Mesendoderm (in vitro differentiated cells): ENCODE measurements around the gene HSPB7.

Source experiments
- DNase-seq: peaks from one replicate; pipeline ENCODE4 v3.0.0; 2013
- H2AK5ac ChIP-seq: 2 replicates; pipeline ENCODE4 v1.6.1; 2013; ENCODE audit warnings: low read length, inconsistent platforms
- H2BK120ac ChIP-seq: 2 replicates; pipeline ENCODE4 v1.6.1; 2013; ENCODE audit warnings: low read depth, mild to moderate bottlenecking, low read length, moderate library complexity, mixed read lengths
- H2BK15ac ChIP-seq: replicated peaks from 2 replicates; pipeline ENCODE4 v1.6.1; 2013; ENCODE audit warnings: low read depth, mild to moderate bottlenecking, moderate library complexity
- H2BK5ac ChIP-seq: 2 replicates; pipeline ENCODE4 v1.6.1; 2013; ENCODE audit warnings: low read length, inconsistent platforms
- H3K18ac ChIP-seq: 2 replicates; pipeline ENCODE4 v1.6.1; 2013; ENCODE audit warnings: mild to moderate bottlenecking, low read length, mixed read lengths
- H3K23ac ChIP-seq: one replicate; pipeline ENCODE4 v1.6.1; 2013; ENCODE audit warnings: low read length
- H3K27ac ChIP-seq: 2 replicates; pipeline ENCODE4 v1.5.1; 2013; ENCODE audit warnings: low read depth, mild to moderate bottlenecking, inconsistent platforms, low read length, moderate library complexity
- H3K27me3 ChIP-seq: 2 replicates; pipeline ENCODE4 v1.6.1; 2013; ENCODE audit warnings: low read length, control low read depth, mild to moderate bottlenecking, inconsistent platforms; ENCODE audit not compliant: insufficient read depth, poor library complexity
- H3K36me3 ChIP-seq: 2 replicates; pipeline ENCODE4 v1.6.1; 2013; ENCODE audit warnings: low read length, inconsistent platforms; ENCODE audit not compliant: control insufficient read depth, insufficient read depth
- H3K4ac ChIP-seq: one replicate; pipeline ENCODE4 v1.6.1; 2013; ENCODE audit warnings: low read depth, mild to moderate bottlenecking, low read length, moderate library complexity
- H3K4me1 ChIP-seq: 2 replicates; pipeline ENCODE4 v1.6.1; 2013; ENCODE audit warnings: low read depth, low read length, inconsistent platforms; ENCODE audit not compliant: control insufficient read depth
- H3K4me2 ChIP-seq: 2 replicates; pipeline ENCODE4 v1.6.1; 2013; ENCODE audit warnings: low read length
- H3K4me3 ChIP-seq: 2 replicates; pipeline ENCODE4 v1.5.1; 2013; ENCODE audit warnings: mild to moderate bottlenecking, low read length
- H3K56ac ChIP-seq: one replicate; pipeline ENCODE4 v1.6.1; 2013; ENCODE audit warnings: low read length
- H3K79me1 ChIP-seq: 2 replicates; pipeline ENCODE4 v1.6.1; 2013; ENCODE audit warnings: low read length, inconsistent platforms
- H3K79me2 ChIP-seq: 2 replicates; pipeline ENCODE4 v1.6.1; 2013; ENCODE audit warnings: mild to moderate bottlenecking, low read length; ENCODE audit not compliant: control insufficient read depth, insufficient read depth
- H3K9ac ChIP-seq: 2 replicates; pipeline ENCODE4 v1.6.1; 2013; ENCODE audit warnings: low read length, inconsistent platforms
- H4K5ac ChIP-seq: one replicate; pipeline ENCODE4 v1.6.1; 2013; ENCODE audit warnings: low read length
- H4K8ac ChIP-seq: one replicate; pipeline ENCODE4 v1.6.1; 2013; ENCODE audit warnings: low read depth, mild to moderate bottlenecking, control low read depth, low read length, moderate library complexity
- WGBS: extraction: QIAGEN DNeasy Blood & Tissue Kit; methylation state at CpG from one replicate; pipeline ENCODE4 v1.1.7; 2013; ENCODE audit warnings: low lambda C conversion rate, missing lambda C conversion rate; ENCODE audit not compliant: insufficient coverage; ENCODE audit errors: extremely low coverage; 5-methylcytosine and 5-hydroxymethylcytosine counted together

The HSPB7 gene

GRCh38 chr1:16015491-16015890 lies 2.4 kb downstream of the HSPB7 start:
- Histone ChIP-seq H3K56ac (peak overlapping the region; percentile 6), H2BK120ac (no peak overlapping the region), H2AK5ac (no peak overlapping the region), H3K4me1 (peaks cover 6% of the 10 kb centered on the region), H3K4me2 (no peak overlapping the region), H2BK5ac (no peak overlapping the region), H2BK15ac (no peak overlapping the region), H3K79me2 (no peaks in the 10 kb centered on the region), H3K27me3 (no peaks in the 10 kb centered on the region), H3K36me3 (no peaks in the 10 kb centered on the region), H4K5ac (no peak overlapping the region), H3K4me3 (no peak overlapping the region), H3K4ac (no peak overlapping the region), H3K9ac (no peak overlapping the region), H3K23ac (no peak overlapping the region), H3K79me1 (no peaks in the 10 kb centered on the region), H3K27ac (no peak overlapping the region), H4K8ac (no peak overlapping the region), H3K18ac (no peak overlapping the region)
- DNase-seq, result no peak
- WGBS, result no CpG with 5 or more reads among the region's 25 CpGs

- Histone ChIP-seq H3K27me3 (no peaks in the 10 kb centered on the region), H3K23ac (no peak overlapping the region), H3K4me2 (no peak overlapping the region), H2BK5ac (no peak overlapping the region), H4K8ac (no peak overlapping the region), H3K27ac (no peak overlapping the region), H3K4ac (no peak overlapping the region), H3K79me1 (no peaks in the 10 kb centered on the region), H3K18ac (no peak overlapping the region), H2AK5ac (peak overlapping the region; percentile 20), H2BK120ac (no peak overlapping the region), H3K56ac (peak overlapping the region; percentile 32), H2BK15ac (no peak overlapping the region), H3K9ac (no peak overlapping the region), H3K36me3 (no peaks in the 10 kb centered on the region), H3K79me2 (no peaks in the 10 kb centered on the region), H3K4me3 (no peak overlapping the region), H4K5ac (no peak overlapping the region), H3K4me1 (peaks cover 6% of the 10 kb centered on the region)
- no CpG with 5 or more reads among the region's 17 CpGs for WGBS
- no peak for DNase-seq
Measured at GRCh38 chr1:16014509-16015482, 3.0 kb downstream of the HSPB7 start.

- Histone ChIP-seq H3K4me2 (no peak overlapping the region), H4K8ac (no peak overlapping the region), H3K27me3 (no peaks in the 10 kb centered on the region), H3K18ac (no peak overlapping the region), H2BK120ac (no peak overlapping the region), H3K4ac (no peak overlapping the region), H3K4me3 (no peak overlapping the region), H4K5ac (no peak overlapping the region), H2BK15ac (no peak overlapping the region), H3K56ac (peak overlapping the region; percentile 75), H3K79me2 (no peaks in the 10 kb centered on the region), H3K79me1 (no peaks in the 10 kb centered on the region), H2BK5ac (no peak overlapping the region), H2AK5ac (no peak overlapping the region), H3K9ac (peak overlapping the region; percentile 47), H3K36me3 (no peaks in the 10 kb centered on the region), H3K27ac (no peak overlapping the region), H3K4me1 (peaks cover 6% of the 10 kb centered on the region), H3K23ac (no peak overlapping the region)
- DNase-seq, result no peak
- WGBS, result no CpG with 5 or more reads among the region's 4 CpGs
Measured at GRCh38 chr1:16013908-16014258, 4.0 kb downstream of the HSPB7 start.

GRCh38 chr1:16013220-16013907 lies 4.5 kb downstream of the HSPB7 start:
- peak overlapping the region; percentile 51 for H3K4me2 ChIP-seq
- H3K79me2 ChIP-seq, result no peaks in the 10 kb centered on the region
- H3K27me3 ChIP-seq, result no peaks in the 10 kb centered on the region
- H2BK5ac ChIP-seq, result no peak overlapping the region
- no peak overlapping the region for H3K23ac ChIP-seq
- H3K79me1 ChIP-seq, result no peaks in the 10 kb centered on the region
- no peak overlapping the region for H2AK5ac ChIP-seq
- peak overlapping the region; percentile 70 for H3K9ac ChIP-seq
- no peak overlapping the region for H4K8ac ChIP-seq
- WGBS, result no CpG with 5 or more reads among the region's 28 CpGs
- H2BK120ac ChIP-seq, result no peak overlapping the region
- no peaks in the 10 kb centered on the region for H3K36me3 ChIP-seq
- no peak overlapping the region for H4K5ac ChIP-seq
- H3K56ac ChIP-seq, result peak overlapping the region; percentile 88
- peak; percentile 93 for DNase-seq
- peak overlapping the region; percentile 63 for H3K27ac ChIP-seq
- peaks cover 6% of the 10 kb centered on the region for H3K4me1 ChIP-seq
- H3K4me3 ChIP-seq, result no peak overlapping the region
- no peak overlapping the region for H2BK15ac ChIP-seq
- H3K18ac ChIP-seq, result peak overlapping the region; percentile 78
- no peak overlapping the region for H3K4ac ChIP-seq

GRCh38 chr1:16012590-16013219 lies 5.1 kb downstream of the HSPB7 start:
- no peak overlapping the region for H3K23ac ChIP-seq
- H2AK5ac ChIP-seq, result no peak overlapping the region
- H4K5ac ChIP-seq, result no peak overlapping the region
- no peak overlapping the region for H3K4me3 ChIP-seq
- H3K36me3 ChIP-seq, result no peaks in the 10 kb centered on the region
- peak overlapping the region; percentile 63 for H3K4me2 ChIP-seq
- peak overlapping the region; percentile 78 for H3K18ac ChIP-seq
- no peak overlapping the region for H3K4ac ChIP-seq
- no peak overlapping the region for H4K8ac ChIP-seq
- H3K79me1 ChIP-seq, result no peaks in the 10 kb centered on the region
- no peak overlapping the region for H2BK15ac ChIP-seq
- no peaks in the 10 kb centered on the region for H3K27me3 ChIP-seq
- peak overlapping the region; percentile 20 for H2BK5ac ChIP-seq
- peak overlapping the region; percentile 63 for H3K27ac ChIP-seq
- peak; percentile 92 for DNase-seq
- peak overlapping the region; percentile 70 for H3K9ac ChIP-seq
- WGBS, result no CpG with 5 or more reads among the region's 36 CpGs
- H3K56ac ChIP-seq, result peak overlapping the region; percentile 88
- no peak overlapping the region for H2BK120ac ChIP-seq
- no peaks in the 10 kb centered on the region for H3K79me2 ChIP-seq
- H3K4me1 ChIP-seq, result peaks cover 6% of the 10 kb centered on the region
